Measurements from ENCODE around the gene CFHR2.

The CFHR2 gene

DNA sequence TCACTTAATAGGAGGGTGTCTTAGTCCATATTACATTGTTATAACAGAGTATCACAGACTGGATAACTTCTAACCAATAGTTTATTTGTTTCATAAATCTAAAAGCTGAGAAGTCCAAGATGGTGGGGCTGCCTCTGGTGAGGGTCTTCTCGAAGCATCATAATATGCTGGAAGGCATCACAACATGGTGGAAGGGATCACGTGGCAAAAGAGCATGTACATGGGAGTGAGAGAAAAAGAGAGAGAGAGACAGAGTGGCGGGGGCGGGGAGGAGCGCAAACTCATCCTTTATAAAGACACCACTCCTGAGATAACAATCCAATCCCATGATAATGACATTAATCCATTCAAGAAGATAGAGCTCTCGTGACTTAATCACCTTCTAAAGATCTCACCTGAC is 65.3 kb downstream of the CFHR2 start:
- DNase-seq: no peak

Data from NCI-H1092 treated with DMSO at 0.1 percent for 48 hours (cell line).